Muscle of arm (tissue), 14 donors: ENCODE measurements around the gene TMEM50B. TPM values are rescaled to one million over a fixed set of nuclear protein-coding genes. Genes with fewer than 3 reads are reported as not detected.
"Not testable (repeated sequence)": the region's sequence is repeated elsewhere in the genome, so short reads cannot be mapped to it uniquely, and the experiment has no call there.

Experiments
- DNase-seq: peaks from one replicate; pipeline ENCODE4 v3.0.0-alpha.2; 2013
- long read RNA-seq, 11 donors: transcript quantifications; one replicate each; lab custom pipeline, GENCODE V29; 2026
- polyA plus RNA-seq, 12 donors: library from polyadenylated mRNA; unstranded; fragments of 120-200 nt; gene quantifications; one replicate each; pipeline ENCODE4 v1.2.1, GENCODE V29; 2013; ENCODE audit not compliant: insufficient read length in 12 of 12

TMEM50B gene
- 10 to 100 TPM in 11 of 12 donors, not detected in 1; 20.0 to 49.1 (median 25.4) TPM for polyA plus RNA-seq
- long read RNA-seq, donor 1, transcript TMEM50B-210 (7 exons, 2,375 nt) = major isoform, 22 of 27 reads
- long read RNA-seq, donor 1, transcript TMEM50B-209 (4 exons, 695 nt) = minor isoform, 5 of 27 reads
- long read RNA-seq, donor 1, partial matches to known transcripts = 0 of 27 reads
- long read RNA-seq, donor 1, other reads (novel, unspliced or antisense) = 0 of 27 reads
- long read RNA-seq, donor 2, transcript TMEM50B-210 (7 exons, 2,375 nt) = major isoform, 25 of 28 reads
- long read RNA-seq, donor 2, partial matches to known transcripts = 0 of 28 reads
- long read RNA-seq, donor 2, other reads (novel, unspliced or antisense) = 0 of 28 reads
- long read RNA-seq, donor 3, transcript TMEM50B-210 (7 exons, 2,375 nt) = major isoform, 10 of 10 reads
- long read RNA-seq, donor 3, partial matches to known transcripts = 0 of 10 reads
- long read RNA-seq, donor 3, other reads (novel, unspliced or antisense) = 0 of 10 reads
- long read RNA-seq, donor 4, transcript TMEM50B-210 (7 exons, 2,375 nt) = major isoform, 9 of 9 reads
- long read RNA-seq, donor 4, partial matches to known transcripts = 0 of 9 reads
- long read RNA-seq, donor 4, other reads (novel, unspliced or antisense) = 0 of 9 reads
- long read RNA-seq, donor 5, transcript TMEM50B-210 (7 exons, 2,375 nt) = major isoform, 27 of 32 reads
- long read RNA-seq, donor 5, partial matches to known transcripts = 5 of 32 reads
- long read RNA-seq, donor 5, other reads (novel, unspliced or antisense) = 0 of 32 reads
- long read RNA-seq, donor 6, transcript TMEM50B-210 (7 exons, 2,375 nt) = major isoform, 10 of 12 reads
- long read RNA-seq, donor 6, partial matches to known transcripts = 0 of 12 reads
- long read RNA-seq, donor 6, other reads (novel, unspliced or antisense) = 0 of 12 reads
- long read RNA-seq, donor 7, transcript TMEM50B-210 (7 exons, 2,375 nt) = major isoform, 13 of 16 reads
- long read RNA-seq, donor 7, partial matches to known transcripts = 0 of 16 reads
- long read RNA-seq, donor 7, other reads (novel, unspliced or antisense) = 0 of 16 reads
- long read RNA-seq, donor 8, transcript TMEM50B-210 (7 exons, 2,375 nt) = major isoform, 15 of 142 reads
- long read RNA-seq, donor 8, partial matches to known transcripts = 125 of 142 reads
- long read RNA-seq, donor 8, other reads (novel, unspliced or antisense) = 0 of 142 reads
- long read RNA-seq, donor 9, transcript TMEM50B-210 (7 exons, 2,375 nt) = major isoform, 5 of 6 reads
- long read RNA-seq, donor 9, partial matches to known transcripts = 0 of 6 reads
- long read RNA-seq, donor 9, other reads (novel, unspliced or antisense) = 0 of 6 reads
- long read RNA-seq, donor 10, transcript TMEM50B-210 (7 exons, 2,375 nt) = major isoform, 17 of 20 reads
- long read RNA-seq, donor 10, partial matches to known transcripts = 0 of 20 reads
- long read RNA-seq, donor 10, other reads (novel, unspliced or antisense) = 0 of 20 reads
- long read RNA-seq, donor 11, transcript TMEM50B-210 (7 exons, 2,375 nt) = major isoform, 16 of 16 reads
- long read RNA-seq, donor 11, partial matches to known transcripts = 0 of 16 reads
- long read RNA-seq, donor 11, other reads (novel, unspliced or antisense) = 0 of 16 reads

DNA sequence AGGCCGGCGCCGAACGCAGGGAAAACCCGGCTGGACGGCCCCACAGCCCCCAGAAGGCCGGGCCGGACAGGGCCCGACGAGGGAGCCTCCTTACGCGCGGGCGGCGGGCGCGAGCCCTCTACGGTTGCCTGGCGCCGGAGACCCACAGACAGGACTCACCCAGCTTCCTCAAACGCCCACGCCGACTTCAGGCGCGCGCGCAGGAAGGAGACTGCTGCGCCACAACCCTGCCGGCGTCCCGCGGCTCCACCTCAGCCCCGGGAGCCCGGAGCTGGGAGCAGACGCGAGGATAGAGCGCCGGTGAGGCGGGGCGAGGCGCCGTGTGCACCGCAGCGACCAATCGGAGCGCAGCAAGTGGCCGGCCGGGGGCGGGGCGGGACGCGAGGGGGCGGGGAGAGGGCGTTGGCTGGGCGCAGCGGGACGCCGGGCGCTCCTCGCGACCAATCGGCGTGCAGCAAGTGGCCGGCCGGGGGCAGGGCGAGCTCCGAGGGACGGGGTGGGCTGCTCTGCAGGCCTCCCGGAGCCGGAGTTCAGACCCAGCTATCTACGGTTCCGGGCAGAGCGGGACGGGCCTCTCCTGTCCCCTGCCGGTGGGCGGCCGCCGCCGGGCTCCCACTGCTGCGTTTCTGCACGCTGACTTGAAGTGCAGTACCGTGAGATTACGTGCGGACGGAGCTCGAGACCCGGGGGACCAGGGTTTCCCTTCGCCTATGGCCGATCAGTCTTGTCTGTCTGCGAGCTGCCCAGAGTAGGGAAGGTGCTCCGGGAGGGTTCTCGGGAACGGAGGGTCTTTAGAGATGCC lies at the start of gene TMEM50B:
TSS of gene TMEM50B (minus strand) at position 296 of the 802 bp plus-strand sequence. CDS start 11,089 bp downstream, outside the sequence.
- peak; percentile 94 for DNase-seq

DNA sequence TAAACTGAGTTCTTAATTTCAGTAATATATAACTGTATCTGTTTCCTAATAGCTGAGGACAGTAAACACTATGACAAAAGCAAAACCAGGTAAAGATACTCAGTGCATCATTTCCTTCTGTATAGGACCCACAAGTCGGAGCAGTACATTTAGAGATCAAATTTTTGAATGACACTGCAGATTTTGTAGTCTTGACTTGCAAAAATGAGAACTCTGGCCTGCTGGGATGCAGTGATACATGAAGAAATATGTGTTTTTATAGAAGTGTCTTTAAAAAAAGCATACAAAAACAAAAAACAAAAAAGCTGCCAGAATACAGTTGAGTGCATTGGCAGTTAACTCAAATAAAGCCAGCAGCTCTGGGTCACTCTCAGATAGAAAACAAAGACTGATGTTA lies 43.2 kb upstream of the TMEM50B start:
- DNase-seq = no peak

DNA sequence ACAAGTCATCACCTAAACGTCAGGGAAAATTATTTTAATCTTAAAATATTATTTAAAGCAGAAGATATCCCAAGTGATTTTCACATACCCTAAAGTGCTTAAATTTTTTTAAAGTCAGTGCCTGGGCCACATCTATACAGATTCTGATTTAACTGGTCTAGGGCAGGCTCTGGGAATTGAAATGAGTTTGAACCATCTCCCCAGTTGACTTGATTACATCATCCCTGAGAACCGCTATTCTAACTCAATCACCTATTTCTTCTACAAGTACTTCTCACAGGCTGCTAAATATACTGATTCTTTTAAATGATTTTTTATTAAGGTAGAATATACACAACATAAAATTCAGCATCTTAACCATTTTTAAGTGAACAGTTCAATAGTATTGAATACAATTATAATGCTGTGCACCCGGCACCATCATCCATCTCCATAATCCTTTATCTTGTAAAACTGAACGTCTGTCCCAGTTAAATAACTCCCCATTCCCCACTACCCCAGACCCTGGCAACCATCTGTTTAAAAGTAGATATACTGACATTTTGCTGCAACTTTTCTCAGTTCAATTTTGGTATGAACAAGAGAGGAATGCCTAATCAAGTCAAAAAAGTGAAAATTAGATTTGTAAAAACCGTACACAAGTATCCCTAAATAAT lies 42.7 kb upstream of the TMEM50B start:
- no peak for DNase-seq

DNA sequence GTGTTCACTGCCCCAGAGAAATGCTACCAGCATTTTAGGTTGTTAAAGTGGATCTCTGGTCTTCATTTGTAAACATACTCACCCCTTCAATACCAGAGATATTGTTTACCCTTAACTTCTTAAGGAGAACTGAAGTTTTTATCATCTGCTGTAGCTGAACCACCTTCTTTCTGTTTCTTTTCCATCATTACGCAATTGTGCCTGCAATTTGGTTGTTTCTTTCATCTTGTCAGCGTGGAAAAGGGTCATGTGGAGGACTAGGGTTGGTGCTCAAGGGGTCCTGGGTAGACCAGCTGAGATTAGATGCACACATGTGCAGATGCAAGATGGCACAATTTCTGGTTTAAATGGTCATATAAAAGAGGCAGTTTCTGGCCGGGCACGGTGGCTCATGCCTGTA lies 39.1 kb upstream of the TMEM50B start:
- DNase-seq = no peak

DNA sequence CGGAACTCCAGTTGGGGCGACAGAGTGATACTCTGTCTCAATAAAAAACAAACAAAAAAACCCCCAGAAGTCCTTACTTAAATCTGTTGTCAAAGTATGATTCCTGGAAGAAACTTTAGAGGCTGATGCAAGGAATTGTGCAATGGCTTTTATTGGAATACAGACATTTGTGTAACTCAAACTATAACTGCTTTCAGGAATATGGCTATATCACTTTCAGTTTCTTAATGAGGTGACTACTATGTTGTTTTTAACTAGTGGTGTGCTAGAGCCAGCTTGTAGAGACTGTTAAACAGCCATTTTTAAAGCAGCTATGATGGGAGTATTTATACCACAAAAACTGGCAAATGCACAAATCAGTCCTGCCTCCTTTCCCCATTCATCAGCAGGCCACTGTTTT lies 34.5 kb upstream of the TMEM50B start:
- DNase-seq = no peak

DNA sequence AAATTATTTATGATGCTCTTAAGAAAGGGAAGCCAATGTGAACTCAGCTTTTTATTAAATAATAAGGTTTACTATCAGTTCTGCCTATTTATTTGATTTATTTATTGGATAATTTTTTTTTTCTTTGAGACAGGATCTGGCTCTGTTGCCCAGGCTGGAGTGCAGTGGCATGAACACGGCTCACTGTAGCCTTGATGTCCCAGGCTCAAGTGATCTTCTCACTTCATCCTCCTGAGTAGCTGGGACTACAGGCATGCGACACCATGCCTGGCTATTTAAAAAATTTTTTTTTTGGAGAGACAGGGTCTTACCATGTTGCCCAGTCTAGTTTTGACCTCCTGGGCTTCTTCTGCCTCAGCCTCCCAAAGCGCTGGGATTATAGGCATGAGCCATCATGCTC lies 32.7 kb upstream of the TMEM50B start:
- DNase-seq = no peak

DNA sequence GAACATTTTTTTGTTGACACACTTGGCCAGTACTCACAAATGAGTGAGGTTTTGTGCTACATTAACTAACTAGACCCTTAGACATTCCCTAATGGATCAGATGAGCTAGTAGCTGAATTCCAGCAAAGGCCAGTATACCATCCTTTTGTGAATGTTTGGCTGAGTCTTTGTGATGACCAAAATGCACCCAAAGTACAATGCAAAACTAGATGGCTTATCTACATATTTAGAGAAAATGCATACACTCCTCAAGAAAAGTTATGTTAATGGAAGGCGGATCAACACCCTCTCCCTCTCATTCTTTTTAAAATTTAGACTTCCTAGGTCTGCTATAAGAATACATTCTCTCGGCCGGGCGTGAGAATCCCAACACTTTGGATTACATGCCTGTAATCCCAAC lies 31.9 kb upstream of the TMEM50B start:
- no peak for DNase-seq

DNA sequence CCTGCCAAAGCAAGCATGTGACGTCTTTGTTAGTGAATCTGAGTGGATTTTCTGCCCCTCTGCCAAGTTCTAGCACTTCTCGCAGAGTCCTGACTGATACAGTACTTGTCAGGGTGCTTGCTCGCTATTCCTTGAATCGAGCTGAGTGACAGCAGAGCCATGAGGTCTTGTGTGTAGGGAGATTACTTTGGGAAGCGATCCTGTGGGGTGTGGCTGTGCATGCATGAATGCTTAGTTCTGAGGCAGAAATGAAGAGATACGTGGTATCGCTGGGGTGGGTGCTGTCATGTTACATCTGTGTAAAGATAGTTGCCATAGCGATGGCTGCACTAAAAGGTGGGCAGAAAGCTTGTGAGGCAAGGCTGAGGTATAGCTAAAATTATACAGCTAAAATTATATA lies 31.1 kb upstream of the TMEM50B start:
- no peak for DNase-seq

DNA sequence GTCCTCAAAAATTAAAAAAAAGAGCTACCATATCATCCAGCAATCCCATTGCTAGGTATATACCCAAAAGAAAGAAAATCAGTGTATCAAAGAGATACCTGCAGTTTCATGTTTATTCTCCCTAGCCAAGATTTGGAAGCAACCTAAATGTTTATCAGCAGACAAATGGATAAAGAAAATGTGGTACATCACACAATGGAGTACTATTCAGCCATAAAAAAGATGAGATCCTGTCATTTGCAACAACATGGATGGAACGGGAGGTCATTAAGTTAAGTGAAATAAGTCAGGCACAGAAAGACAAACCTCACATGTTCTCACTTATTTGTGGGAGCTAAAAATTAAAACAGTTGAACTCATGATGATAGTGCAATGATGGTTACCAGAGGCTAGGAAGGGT lies 27.2 kb upstream of the TMEM50B start:
- not testable (repeated sequence) for DNase-seq

DNA sequence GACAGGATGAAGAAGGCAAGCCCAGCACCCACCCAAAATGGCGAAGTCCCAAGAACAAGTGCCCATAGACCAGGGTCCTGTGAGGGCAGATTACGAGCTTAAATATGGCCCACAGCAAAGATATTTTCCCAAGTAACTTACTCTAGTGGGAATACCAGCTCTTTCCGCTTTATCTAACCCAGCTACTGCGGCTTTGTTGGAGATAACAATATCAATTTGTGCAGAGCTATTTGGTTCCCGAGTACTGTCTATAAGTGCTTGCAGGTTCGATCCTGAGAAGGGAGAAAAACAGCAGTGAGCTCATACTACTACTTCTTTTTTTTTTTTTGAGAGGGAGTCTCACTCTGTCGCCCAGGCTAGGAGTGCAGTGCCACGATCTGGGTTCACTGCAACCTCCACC lies 26.1 kb upstream of the TMEM50B start:
- no peak for DNase-seq

DNA sequence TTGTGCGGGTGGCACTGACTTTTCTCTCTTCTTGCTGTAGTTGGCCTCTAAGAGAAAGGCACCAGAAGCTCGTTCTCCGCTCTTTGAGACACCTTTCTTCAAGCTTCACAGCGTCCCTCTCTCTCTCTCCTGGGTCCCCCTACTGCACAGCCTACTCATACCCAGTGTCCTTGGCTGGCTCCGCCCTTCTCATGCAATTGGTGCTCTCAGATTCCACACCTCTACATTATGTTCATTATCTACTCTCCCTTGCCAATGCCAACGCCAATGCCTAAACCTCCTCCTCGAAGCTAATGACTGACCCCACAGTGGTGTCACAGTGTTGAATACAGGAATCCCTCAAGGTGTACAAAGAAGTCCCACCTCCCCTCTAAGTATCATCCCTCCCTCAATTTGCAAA lies 16.6 kb upstream of the TMEM50B start:
- no peak for DNase-seq

DNA sequence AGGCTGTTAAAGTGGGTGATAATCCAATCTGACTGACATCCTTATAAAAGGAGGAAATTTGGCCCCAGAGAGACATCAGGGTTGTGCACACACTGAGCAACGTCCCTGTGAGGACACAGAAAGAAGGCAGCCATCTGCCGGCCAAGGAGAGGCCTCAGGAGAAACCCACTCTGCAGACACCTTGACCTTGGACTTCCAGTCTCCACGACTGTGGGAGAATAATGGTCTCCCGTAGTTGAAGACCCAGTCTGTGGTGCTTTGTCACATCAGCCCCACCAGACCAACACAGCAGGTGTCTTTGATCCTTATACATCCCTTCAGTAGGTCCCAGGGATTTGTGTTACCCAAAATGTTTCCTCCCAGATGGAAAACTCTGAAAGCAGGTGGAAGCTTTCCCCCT lies 16.0 kb upstream of the TMEM50B start:
- no peak for DNase-seq

DNA sequence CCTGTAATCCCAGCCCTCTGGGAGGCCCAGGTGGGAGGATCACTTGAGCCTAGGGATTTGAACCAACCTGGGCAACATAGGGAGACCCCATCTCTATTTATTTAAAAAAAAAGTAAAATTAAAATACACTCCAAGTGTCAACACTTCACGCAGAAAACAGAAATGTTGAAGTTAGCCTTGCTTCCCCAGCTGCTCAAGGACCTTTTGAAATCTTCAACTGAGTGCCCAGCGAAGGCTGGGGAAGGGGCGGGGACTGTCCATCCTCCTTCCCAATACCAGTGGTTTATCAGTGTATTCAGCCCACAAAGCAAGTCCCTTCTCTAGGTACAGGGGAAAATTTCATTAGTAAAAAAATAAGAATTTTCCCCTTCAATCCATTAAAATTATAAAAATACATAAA lies 14.0 kb upstream of the TMEM50B start:
- DNase-seq = no peak

DNA sequence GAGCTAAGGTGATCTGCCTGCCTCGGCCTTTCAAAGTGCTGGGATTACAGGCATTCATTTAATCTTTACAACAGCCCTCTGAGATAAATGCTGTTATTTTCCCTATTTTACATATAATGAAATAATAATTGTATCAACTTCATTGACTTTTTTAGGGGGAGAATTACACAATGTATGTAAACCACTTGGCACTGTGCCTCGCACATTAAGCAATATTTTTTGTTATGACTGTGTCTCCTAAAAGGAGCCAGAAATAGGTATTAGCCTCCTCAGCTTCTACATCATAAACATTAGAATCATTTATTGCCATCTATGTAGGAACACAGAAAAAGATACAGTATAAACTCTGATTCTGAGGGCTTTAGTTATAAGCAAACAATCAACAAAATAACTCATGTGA lies 12.8 kb upstream of the TMEM50B start:
- no peak for DNase-seq

DNA sequence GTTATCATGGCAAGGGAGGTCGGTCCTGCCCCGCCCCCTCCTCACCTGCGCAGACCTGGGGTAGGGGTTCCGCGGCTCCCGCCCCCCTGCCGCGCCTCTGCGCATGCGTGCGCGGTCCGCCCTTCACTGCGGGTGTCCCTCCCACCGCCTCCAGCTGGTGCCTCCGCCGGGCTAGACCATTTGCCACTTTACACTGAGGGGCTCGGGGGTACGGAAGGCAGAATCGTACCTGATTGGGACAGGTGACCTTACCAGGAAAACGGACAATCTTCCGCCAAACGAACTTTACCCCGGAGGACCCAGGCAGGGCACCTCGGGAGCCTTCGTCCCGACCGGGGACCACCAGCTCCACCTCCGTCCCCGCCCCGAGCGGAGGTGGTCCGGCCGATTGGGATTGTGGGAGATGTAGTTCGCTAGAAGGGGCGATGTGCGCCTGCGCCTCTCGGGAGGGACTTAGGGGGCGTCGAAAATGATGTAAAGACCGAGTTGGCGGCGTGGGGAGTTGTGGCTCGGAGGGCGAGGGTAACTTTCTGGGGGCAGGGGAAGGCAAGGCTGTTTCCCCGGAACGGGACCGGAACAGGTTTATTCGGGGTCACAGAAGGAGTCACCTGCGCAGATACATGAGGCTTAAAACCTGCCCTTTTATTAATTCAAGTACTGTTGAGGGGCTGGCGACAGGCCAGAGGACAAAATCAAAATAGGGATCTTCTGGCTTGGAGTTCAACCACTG lies 11.8 kb upstream of the TMEM50B start, which contains the start of gene DNAJC28:
TSS of gene DNAJC28 (minus strand) at position 344 of the 730 bp plus-strand sequence. CDS start 2,323 bp downstream, outside the sequence.
- DNase-seq = peak; percentile 96

DNA sequence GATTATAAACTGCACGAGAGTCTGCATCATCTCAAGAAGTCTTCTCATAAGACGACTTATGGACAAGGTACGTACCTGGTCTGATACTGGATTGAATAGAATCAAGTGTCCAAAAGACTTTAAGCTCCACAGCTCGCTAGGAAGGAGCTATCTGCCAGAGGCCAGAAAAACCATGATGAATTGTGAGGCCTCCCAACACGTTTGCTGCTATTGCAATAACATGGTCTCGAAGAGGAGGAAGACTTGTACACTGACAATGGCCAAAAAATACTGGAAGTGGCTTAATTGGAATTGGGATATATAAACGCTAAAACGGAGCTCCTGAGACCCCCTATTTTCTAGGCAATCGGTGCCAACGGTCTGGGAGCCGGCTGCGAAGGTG lies 11.2 kb upstream of the TMEM50B start:
- DNase-seq = no peak

DNA sequence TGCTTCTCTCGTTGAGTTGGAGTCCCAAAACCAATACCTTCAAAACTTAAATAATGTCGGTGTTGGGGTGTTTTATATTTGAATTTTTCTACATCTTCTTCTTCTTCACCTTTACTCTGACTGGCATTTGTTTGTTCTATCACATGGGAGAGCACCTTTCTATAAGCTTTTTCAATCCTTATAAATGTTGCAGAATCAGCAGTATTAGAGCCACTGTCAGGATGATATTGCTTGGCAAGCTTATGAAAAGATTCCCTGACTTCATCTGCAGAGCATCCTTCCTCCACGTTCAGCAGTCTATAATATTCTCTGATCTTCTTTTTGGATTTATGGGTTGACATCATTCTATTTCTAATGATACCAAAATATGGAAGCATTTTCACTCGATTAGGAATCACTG lies 9.2 kb upstream of the TMEM50B start:
- no peak for DNase-seq

DNA sequence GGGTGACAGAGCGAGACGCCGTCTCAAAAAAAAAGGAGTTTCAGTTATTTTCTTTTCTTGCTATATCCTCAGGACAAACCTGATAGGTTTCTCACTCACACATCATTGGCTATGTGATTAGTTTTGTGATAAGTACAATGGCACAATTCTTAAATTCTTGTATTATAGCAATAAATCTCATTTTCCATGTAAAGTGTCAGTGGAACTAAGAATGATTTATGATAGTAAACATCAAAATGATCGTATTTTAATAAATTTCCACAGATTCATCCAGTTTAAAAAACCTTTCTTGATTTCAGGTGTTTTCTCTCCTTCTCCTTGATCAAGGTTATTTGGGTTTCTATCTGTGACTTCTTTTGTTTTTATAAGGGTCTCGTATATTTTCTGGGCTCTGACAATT lies 8.2 kb upstream of the TMEM50B start:
- no peak for DNase-seq
